ENCODE data around the gene GCN1. TPM values are rescaled to one million over a fixed set of nuclear protein-coding genes. Genes with fewer than 3 reads are reported as not detected.
A peak's percentile ranks its signal among the peaks of the same experiment; 100 is the strongest.
"Not testable (repeated sequence)": the region's sequence is repeated elsewhere in the genome, so short reads cannot be mapped to it uniquely, and the experiment has no call there.

Gene GCN1
- total and polyA plus RNA-seq, 2 donors from 2014 or later: 12.2 to 77.6 TPM

GRCh38 chr12:120214626-120215356 is 20.3 kb upstream of the GCN1 start:
- Histone ChIP-seq H3K9ac (ENCODE audit: low read length in 3 of 3) (no peak overlapping the region), H3K4me1 (ENCODE audit: control insufficient read depth in 2 of 3, insufficient read depth in 2 of 3, low read depth in 1 of 3, low read length in 3 of 3) (no peaks in the 10 kb centered on the region), H3K4me3 (ENCODE audit: low read length in 3 of 3) (no peak overlapping the region), H3K27ac (ENCODE audit: low read depth in 2 of 2, low read length in 2 of 2) (no peak overlapping the region), H3K36me3 (ENCODE audit: control insufficient read depth in 2 of 3, insufficient read depth in 3 of 3, low read length in 3 of 3) (peaks cover 3 to 45% (median 24%) of the 10 kb centered on the region in 3 donors), H3K27me3 (ENCODE audit: control insufficient read depth, insufficient read depth, low read length) (no peaks in the 10 kb centered on the region), H3K9me3 (ENCODE audit: control insufficient read depth in 2 of 3, insufficient read depth in 1 of 3, low read length in 3 of 3) (no peaks in the 10 kb centered on the region)
- FAIRE-seq (no peak), DNase-seq (peak in 2 of 5 donors; percentile 42 to 81)
- intact Hi-C loops (cut with DNase I): no loop called here
- no peak for TF ChIP-seq CTCF (IDR thresholded peaks at IDR 0.05; ENCODE audit: borderline replicate concordance, extremely low read depth, insufficient read depth)

GRCh38 chr12:120213758-120214157 is 19.2 kb upstream of the GCN1 start:
- TF ChIP-seq CTCF (IDR thresholded peaks at IDR 0.05; ENCODE audit: borderline replicate concordance, extremely low read depth, insufficient read depth): no peak

GRCh38 chr12:120213182-120213581 is 18.7 kb upstream of the GCN1 start:
- peaks cover 0 to 34% (median 17%) of the 10 kb centered on the region in 3 donors for H3K36me3 ChIP-seq (ENCODE audit: control insufficient read depth in 2 of 3, insufficient read depth in 3 of 3, low read length in 3 of 3)
- H3K27me3 ChIP-seq (ENCODE audit: control insufficient read depth, insufficient read depth, low read length); H3K27ac ChIP-seq (ENCODE audit: low read depth in 2 of 2, low read length in 2 of 2); H3K4me3 ChIP-seq (ENCODE audit: low read length in 3 of 3); intact Hi-C loops (cut with DNase I); H3K9me3 ChIP-seq (ENCODE audit: control insufficient read depth in 2 of 3, insufficient read depth in 1 of 3, low read length in 3 of 3); H3K4me1 ChIP-seq (ENCODE audit: control insufficient read depth in 2 of 3, insufficient read depth in 2 of 3, low read depth in 1 of 3, low read length in 3 of 3); H3K9ac ChIP-seq (ENCODE audit: low read length in 3 of 3); FAIRE-seq: not testable (repeated sequence)
- peak in 1 of 5 donors; percentile 6 for DNase-seq

More at GRCh38 chr12:120213758-120214157, 19.2 kb upstream of the GCN1 start:
- Histone ChIP-seq H3K27me3 (ENCODE audit: control insufficient read depth, insufficient read depth, low read length) (no peaks in the 10 kb centered on the region), H3K36me3 (ENCODE audit: control insufficient read depth in 2 of 3, insufficient read depth in 3 of 3, low read length in 3 of 3) (peaks cover 1 to 37% (median 19%) of the 10 kb centered on the region in 3 donors), H3K4me3 (ENCODE audit: low read length in 3 of 3) (no peak overlapping the region), H3K9ac (ENCODE audit: low read length in 3 of 3) (no peak overlapping the region), H3K9me3 (ENCODE audit: control insufficient read depth in 2 of 3, insufficient read depth in 1 of 3, low read length in 3 of 3) (no peaks in the 10 kb centered on the region), H3K4me1 (ENCODE audit: control insufficient read depth in 2 of 3, insufficient read depth in 2 of 3, low read depth in 1 of 3, low read length in 3 of 3) (no peaks in the 10 kb centered on the region), H3K27ac (ENCODE audit: low read depth in 2 of 2, low read length in 2 of 2) (no peak overlapping the region)
- DNase-seq (peak in 1 of 5 donors; percentile 61), FAIRE-seq (no peak)
- intact Hi-C loops (cut with DNase I): no loop called here

- Histone ChIP-seq H3K36me3 (ENCODE audit: control insufficient read depth in 2 of 3, insufficient read depth in 3 of 3, low read length in 3 of 3) (peaks cover 0 to 34% (median 14%) of the 10 kb centered on the region in 3 donors), H3K9me3 (ENCODE audit: control insufficient read depth in 2 of 3, insufficient read depth in 1 of 3, low read length in 3 of 3) (no peaks in the 10 kb centered on the region)
Observed at GRCh38 chr12:120212301-120212700, 17.8 kb upstream of the GCN1 start.

More at GRCh38 chr12:120212301-120212700, 17.8 kb upstream of the GCN1 start:
- no peak overlapping the region for H3K27ac ChIP-seq (ENCODE audit: low read depth in 2 of 2, low read length in 2 of 2)
- TF ChIP-seq CTCF (IDR thresholded peaks at IDR 0.05; ENCODE audit: borderline replicate concordance, extremely low read depth, insufficient read depth): no peak
- no peaks in the 10 kb centered on the region for H3K27me3 ChIP-seq (ENCODE audit: control insufficient read depth, insufficient read depth, low read length)
- H3K9ac ChIP-seq (ENCODE audit: low read length in 3 of 3): no peak overlapping the region
- peak in 2 of 5 donors; percentile 26 to 58 for DNase-seq
- no peak for FAIRE-seq
- no peak overlapping the region for H3K4me3 ChIP-seq (ENCODE audit: low read length in 3 of 3)
- intact Hi-C loops (cut with DNase I): no loop called here
- H3K4me1 ChIP-seq (ENCODE audit: control insufficient read depth in 2 of 3, insufficient read depth in 2 of 3, low read depth in 1 of 3, low read length in 3 of 3): no peaks in the 10 kb centered on the region
